ENCODE measurements around the gene SMPD1. TPM values are rescaled to one million over a fixed set of nuclear protein-coding genes. Genes with fewer than 3 reads are reported as not detected.
A peak's percentile ranks its signal among the peaks of the same experiment; 100 is the strongest.
"Not testable (repeated sequence)": the region's sequence is repeated elsewhere in the genome, so short reads cannot be mapped to it uniquely, and the experiment has no call there.

Gene SMPD1
- total RNA-seq, 1 donor from 2014 or later = 18.1 TPM

GRCh38 chr11:6388748-6389147 lies 1.5 kb upstream of the SMPD1 start:
- no peak for DNase-seq (ENCODE audit: low spot score)

- DNase-seq (ENCODE audit: low spot score) = no peak
Measured at GRCh38 chr11:6390718-6391469, 620 bp downstream of the SMPD1 start.

- DNase-seq (ENCODE audit: low spot score) = no peak
Measured at GRCh38 chr11:6391537-6392134, 1.4 kb downstream of the SMPD1 start.

GRCh38 chr11:6392251-6392650 lies 2.0 kb downstream of the SMPD1 start:
- DNase-seq (ENCODE audit: low spot score) = not testable (repeated sequence)

GRCh38 chr11:6393989-6394670 lies 3.9 kb downstream of the SMPD1 start:
- no peak for DNase-seq (ENCODE audit: low spot score)

GRCh38 chr11:6395470-6396060 lies 5.3 kb downstream of the SMPD1 start:
- DNase-seq (ENCODE audit: low spot score) = no peak

- DNase-seq (ENCODE audit: low spot score) = peak; percentile 44
Measured at GRCh38 chr11:6397156-6397555, 6.9 kb downstream of the SMPD1 start.

- DNase-seq (ENCODE audit: low spot score) = peak; percentile 63
Measured at GRCh38 chr11:6397636-6398035, 7.4 kb downstream of the SMPD1 start.

- DNase-seq (ENCODE audit: low spot score) = no peak
Measured at GRCh38 chr11:6400431-6401345, 10.4 kb downstream of the SMPD1 start.

- DNase-seq (ENCODE audit: low spot score) = no peak
Measured at GRCh38 chr11:6401464-6401863, 11.2 kb downstream of the SMPD1 start.

- DNase-seq (ENCODE audit: low spot score) = no peak
Measured at GRCh38 chr11:6402061-6402470, 11.8 kb downstream of the SMPD1 start.

GRCh38 chr11:6402561-6402981 lies 12.3 kb downstream of the SMPD1 start:
- DNase-seq (ENCODE audit: low spot score) = no peak

- no peak for DNase-seq (ENCODE audit: low spot score)
Measured at GRCh38 chr11:6403539-6403938, 13.3 kb downstream of the SMPD1 start.

- peak; percentile 27 for DNase-seq (ENCODE audit: low spot score)
Measured at GRCh38 chr11:6404342-6405051, 14.2 kb downstream of the SMPD1 start.

- DNase-seq (ENCODE audit: low spot score) = peak; percentile 71
Measured at GRCh38 chr11:6405052-6405667, 14.9 kb downstream of the SMPD1 start.

- DNase-seq (ENCODE audit: low spot score) = no peak
Measured at GRCh38 chr11:6405846-6406245, 15.6 kb downstream of the SMPD1 start.

- DNase-seq (ENCODE audit: low spot score) = no peak
Measured at GRCh38 chr11:6406370-6406769, 16.1 kb downstream of the SMPD1 start.

GRCh38 chr11:6410695-6411430 lies 20.6 kb downstream of the SMPD1 start:
- DNase-seq (ENCODE audit: low spot score) = no peak

- no peak for DNase-seq (ENCODE audit: low spot score)
Measured at GRCh38 chr11:6411594-6412031, 21.3 kb downstream of the SMPD1 start.
